NOMO-1 treated with DMSO at 0.1 percent for 48 hours (cell line): ENCODE results near the gene UGT2B17.

ENCODE experiments used
- DNase-seq: peaks from one replicate; lab custom pipeline; 2025; ENCODE audit not compliant: unreplicated experiment; lab: John Stamatoyannopoulos, UW

The UGT2B17 gene

GRCh38 chr4:68490826-68491457 lies 85.2 kb downstream of the UGT2B17 start:
- no peak for DNase-seq

- no peak for DNase-seq
These were observed 86.8 kb downstream of the UGT2B17 start for GRCh38 chr4:68489338-68489737.
